Trophoblast cell (in vitro differentiated cells and primary cell): ENCODE results near the gene MCF2.
A peak's percentile ranks its signal among the peaks of the same experiment; 100 is the strongest.

ENCODE experiments used
- DNase-seq, 2 donors: peaks; one replicate each; pipeline ENCODE4 v3.0.0-alpha.2; 2016
- H2AFZ ChIP-seq: 2 replicates; pipeline ENCODE4 v1.6.1; 2013; ENCODE audit warnings: low read length, moderate library complexity, mild to moderate bottlenecking; ENCODE audit not compliant: insufficient read depth, poor library complexity
- H2AK5ac ChIP-seq: 2 replicates; pipeline ENCODE4 v1.6.1; 2013; ENCODE audit warnings: mild to moderate bottlenecking, low read length
- H2BK120ac ChIP-seq: 2 replicates; pipeline ENCODE4 v1.6.1; 2013; ENCODE audit warnings: low read length, mild to moderate bottlenecking, moderate library complexity; ENCODE audit not compliant: insufficient read depth, poor library complexity
- H2BK12ac ChIP-seq: 2 replicates; pipeline ENCODE4 v1.6.1; 2013; ENCODE audit warnings: mild to moderate bottlenecking, low read length, moderate library complexity
- H2BK5ac ChIP-seq: 2 replicates; pipeline ENCODE4 v1.6.1; 2013; ENCODE audit warnings: low read length, low read depth, moderate library complexity, mild to moderate bottlenecking; ENCODE audit not compliant: poor library complexity
- H3K14ac ChIP-seq: 2 replicates; pipeline ENCODE4 v1.6.1; 2013; ENCODE audit warnings: mild to moderate bottlenecking, low read length
- H3K18ac ChIP-seq: 2 replicates; pipeline ENCODE4 v1.6.1; 2013; ENCODE audit warnings: mild to moderate bottlenecking, low read length
- H3K23ac ChIP-seq: 2 replicates; pipeline ENCODE4 v1.6.1; 2013; ENCODE audit warnings: low read length
- H3K27ac ChIP-seq: 2 replicates; pipeline ENCODE4 v1.5.1; 2013; ENCODE audit warnings: low read depth, mild to moderate bottlenecking, inconsistent platforms, low read length, moderate library complexity
- H3K27me3 ChIP-seq: 2 replicates; pipeline ENCODE4 v1.6.1; 2013; ENCODE audit warnings: inconsistent platforms, mild to moderate bottlenecking, low read length, moderate library complexity; ENCODE audit not compliant: insufficient read depth
- H3K36me3 ChIP-seq, 2 experiments: 1 replicate in 1 of 2; 2 replicates in 1 of 2; pipeline ENCODE4 v1.6.1; 2013; ENCODE audit warnings: low read length in 2 of 2, mild to moderate bottlenecking in 2 of 2, moderate library complexity in 1 of 2; ENCODE audit not compliant: insufficient read depth in 2 of 2, control insufficient read depth in 1 of 2
- H3K4ac ChIP-seq: 2 replicates; pipeline ENCODE4 v1.6.1; 2013; ENCODE audit warnings: low read depth, mild to moderate bottlenecking, low read length, moderate library complexity
- H3K4me1 ChIP-seq, 2 experiments: 1 replicate in 1 of 2; 2 replicates in 1 of 2; pipeline ENCODE4 v1.6.1; 2013; ENCODE audit warnings: low read length in 2 of 2, mild to moderate bottlenecking in 2 of 2, moderate library complexity in 1 of 2; ENCODE audit not compliant: insufficient read depth in 2 of 2, control insufficient read depth in 1 of 2
- H3K4me2 ChIP-seq: 2 replicates; pipeline ENCODE4 v1.6.1; 2013; ENCODE audit warnings: inconsistent platforms, mild to moderate bottlenecking, low read length, moderate library complexity
- H3K4me3 ChIP-seq: 2 replicates; pipeline ENCODE4 v1.5.1; 2013; ENCODE audit warnings: mild to moderate bottlenecking, low read depth, low read length, inconsistent platforms
- H3K79me1 ChIP-seq: one replicate; pipeline ENCODE4 v1.6.1; 2013; ENCODE audit warnings: low read length
- H3K79me2 ChIP-seq: 2 replicates; pipeline ENCODE4 v1.6.1; 2013; ENCODE audit warnings: low read length, mild to moderate bottlenecking; ENCODE audit not compliant: control insufficient read depth, insufficient read depth, poor library complexity
- H3K9ac ChIP-seq: 2 replicates; pipeline ENCODE4 v1.6.1; 2013; ENCODE audit warnings: mild to moderate bottlenecking, low read length
- H3K9me3 ChIP-seq: 2 replicates; pipeline ENCODE4 v1.6.1; 2013; ENCODE audit warnings: low read depth, mild to moderate bottlenecking, control low read depth, inconsistent platforms, low read length; ENCODE audit not compliant: insufficient read depth
- H4K12ac ChIP-seq: 2 replicates; pipeline ENCODE4 v1.6.1; 2013; ENCODE audit warnings: low read depth, mild to moderate bottlenecking, low read length, moderate library complexity
- H4K8ac ChIP-seq: 2 replicates; pipeline ENCODE4 v1.6.1; 2013; ENCODE audit warnings: low read depth, mild to moderate bottlenecking, low read length, moderate library complexity
- H4K91ac ChIP-seq: one replicate; pipeline ENCODE4 v1.6.1; 2013; ENCODE audit warnings: low read depth, mild to moderate bottlenecking, low read length, moderate library complexity
- WGBS: extraction: QIAGEN DNeasy Blood & Tissue Kit; methylation state at CpG from one replicate; pipeline ENCODE4 v1.1.7; 2013; ENCODE audit warnings: missing lambda C conversion rate; ENCODE audit not compliant: insufficient read length, insufficient coverage; ENCODE audit errors: extremely low coverage; 5-methylcytosine and 5-hydroxymethylcytosine counted together

Gene MCF2

DNA sequence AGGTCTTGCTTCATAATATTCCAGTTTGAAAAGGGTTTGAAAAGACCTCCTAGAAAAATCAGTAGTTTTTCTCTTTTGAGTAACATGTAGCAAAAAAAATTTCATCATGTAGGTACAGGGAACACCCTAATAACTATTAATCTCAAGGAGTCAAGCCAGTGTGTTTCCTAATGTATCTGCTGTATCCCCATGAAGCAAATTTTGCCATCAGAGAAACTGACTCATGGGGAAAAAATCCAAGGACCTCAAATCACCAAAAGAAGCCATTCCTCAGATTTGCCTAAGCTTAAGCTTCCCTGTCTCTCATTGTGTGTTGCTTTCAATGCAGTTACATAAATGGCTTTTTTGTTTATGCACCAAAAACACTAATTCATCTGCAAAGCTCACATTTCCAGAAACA is 147.7 kb downstream of the MCF2 start:
- Histone ChIP-seq H3K4me1 (no peaks in the 10 kb centered on the region), H3K4me3 (no peak overlapping the region), H4K12ac (no peak overlapping the region), H3K27ac (no peak overlapping the region), H4K8ac (no peak overlapping the region), H3K14ac (no peak overlapping the region), H2BK5ac (no peak overlapping the region), H3K23ac (no peak overlapping the region), H3K79me1 (no peaks in the 10 kb centered on the region), H3K9me3 (no peaks in the 10 kb centered on the region), H2AFZ (no peak overlapping the region), H3K18ac (no peak overlapping the region), H2BK120ac (no peak overlapping the region), H3K79me2 (no peaks in the 10 kb centered on the region), H3K9ac (no peak overlapping the region), H3K4me2 (no peak overlapping the region), H2AK5ac (no peak overlapping the region), H2BK12ac (no peak overlapping the region), H3K36me3 (no peaks in the 10 kb centered on the region), H3K27me3 (no peaks in the 10 kb centered on the region), H4K91ac (no peak overlapping the region), H3K4ac (no peak overlapping the region)
- DNase-seq: peak in 1 of 2 donors; percentile 39

DNA sequence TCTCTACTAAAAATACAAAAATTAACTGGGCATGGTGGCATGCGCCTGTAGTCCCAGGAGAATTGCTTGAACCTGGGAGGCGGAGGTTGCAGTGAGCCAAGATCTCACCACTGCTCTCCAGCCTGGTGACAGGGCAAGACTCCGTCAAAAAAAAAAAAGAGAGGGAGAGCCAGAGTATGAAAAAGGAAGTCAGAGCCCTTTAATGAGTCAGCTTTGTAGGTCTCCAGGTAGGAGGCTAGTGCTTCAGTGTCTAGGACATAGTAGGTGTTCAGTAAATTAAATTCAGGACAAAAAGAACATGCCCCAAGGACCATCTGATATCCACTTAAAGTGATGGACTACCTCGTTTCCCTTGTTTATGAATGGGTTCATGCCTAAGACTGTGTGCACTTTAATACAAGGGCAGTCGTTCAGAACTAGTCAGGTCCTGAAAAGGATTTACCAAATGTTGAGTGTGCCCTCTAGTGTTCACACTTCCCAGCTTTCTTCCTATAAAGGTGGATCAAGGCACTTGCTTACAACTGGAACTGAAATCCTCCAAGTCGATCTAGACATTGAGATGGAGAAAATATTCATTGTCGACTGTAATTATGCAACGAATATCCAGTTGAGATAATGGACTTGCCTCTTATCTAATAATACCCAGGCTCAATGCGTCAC is 148.5 kb downstream of the MCF2 start:
- Histone ChIP-seq H3K4me2 (no peak overlapping the region), H4K91ac (no peak overlapping the region), H3K36me3 (no peaks in the 10 kb centered on the region), H4K8ac (no peak overlapping the region), H3K79me2 (no peaks in the 10 kb centered on the region), H2BK12ac (no peak overlapping the region), H2AK5ac (no peak overlapping the region), H3K27ac (no peak overlapping the region), H3K27me3 (no peaks in the 10 kb centered on the region), H3K14ac (no peak overlapping the region), H3K18ac (no peak overlapping the region), H2BK120ac (no peak overlapping the region), H3K79me1 (no peaks in the 10 kb centered on the region), H3K23ac (no peak overlapping the region), H2AFZ (no peak overlapping the region), H3K4me3 (no peak overlapping the region), H3K4ac (no peak overlapping the region), H4K12ac (no peak overlapping the region), H2BK5ac (no peak overlapping the region), H3K9ac (no peak overlapping the region), H3K4me1 (no peaks in the 10 kb centered on the region), H3K9me3 (no peaks in the 10 kb centered on the region)
- DNase-seq: peak; percentile 20 to 64
- WGBS: no CpG with 5 or more reads among the region's 9 CpGs

DNA sequence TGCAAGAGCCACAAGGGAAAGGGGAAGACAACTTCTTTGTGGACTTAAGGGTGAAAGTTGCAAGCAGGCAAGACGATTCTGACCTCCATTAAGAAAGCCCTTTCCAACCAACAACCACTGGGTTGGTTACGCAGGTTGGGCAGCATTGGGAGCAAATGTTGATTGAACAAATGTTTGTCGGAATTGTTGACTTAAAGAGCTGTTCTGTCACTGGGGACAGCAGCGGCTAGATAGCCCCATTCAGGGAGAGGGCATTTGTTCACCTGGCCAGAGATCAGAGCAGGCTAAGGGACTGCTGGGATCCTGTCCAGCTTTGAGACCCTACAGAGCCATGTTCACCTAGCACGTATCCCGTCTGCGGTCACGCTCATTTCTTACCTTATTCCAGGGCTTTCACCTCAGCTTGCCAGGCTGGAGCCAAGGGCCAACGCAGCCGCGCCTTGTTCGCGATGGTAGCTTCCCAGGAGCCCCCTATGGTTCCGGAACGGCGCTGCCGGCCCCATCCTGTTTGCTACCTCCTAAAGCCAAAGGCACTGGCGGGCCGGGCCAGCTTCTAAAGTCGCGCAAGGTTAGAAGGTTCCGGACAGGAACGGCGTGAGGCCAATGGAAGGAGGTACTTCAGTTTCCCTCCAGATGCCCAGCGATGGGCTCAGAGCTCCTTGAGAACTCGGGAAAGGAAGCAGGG is 152.8 kb downstream of the MCF2 start:
- Histone ChIP-seq H3K4me3 (no peak overlapping the region), H3K9ac (no peak overlapping the region), H4K12ac (peak overlapping the region; percentile 43), H2AK5ac (no peak overlapping the region), H3K4ac (no peak overlapping the region), H2AFZ (no peak overlapping the region), H3K36me3 (no peaks in the 10 kb centered on the region), H3K4me2 (no peak overlapping the region), H3K18ac (no peak overlapping the region), H3K14ac (no peak overlapping the region), H3K9me3 (no peaks in the 10 kb centered on the region), H4K8ac (no peak overlapping the region), H3K27me3 (no peaks in the 10 kb centered on the region), H3K27ac (no peak overlapping the region), H2BK5ac (no peak overlapping the region), H2BK12ac (no peak overlapping the region), H3K23ac (no peak overlapping the region), H3K79me1 (no peaks in the 10 kb centered on the region), H3K4me1 (no peaks in the 10 kb centered on the region), H4K91ac (no peak overlapping the region), H2BK120ac (no peak overlapping the region), H3K79me2 (no peaks in the 10 kb centered on the region)
- WGBS: no CpG with 5 or more reads among the region's 26 CpGs
- no peak for DNase-seq

DNA sequence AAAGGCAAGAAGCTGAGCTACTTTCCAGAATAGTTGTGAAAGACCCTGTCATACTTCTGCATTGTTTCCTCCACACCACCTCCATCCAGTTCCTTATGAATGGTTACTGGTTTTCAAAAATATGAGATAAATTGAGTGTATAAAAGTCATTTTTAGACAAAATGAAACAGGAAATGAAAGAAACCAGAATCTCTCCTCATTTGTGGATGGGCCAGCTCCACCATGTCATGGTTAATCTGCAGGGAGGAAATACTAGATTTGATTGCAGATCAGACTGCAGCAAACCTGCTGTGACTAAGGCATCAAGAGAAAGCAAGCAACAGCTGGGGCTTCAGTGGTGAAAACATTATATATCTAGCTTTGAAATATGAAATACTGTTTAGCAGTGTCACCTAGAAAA is 153.6 kb downstream of the MCF2 start:
- H4K8ac ChIP-seq: no peak overlapping the region
- no peak overlapping the region for H3K9ac ChIP-seq
- no peaks in the 10 kb centered on the region for H3K27me3 ChIP-seq
- no peaks in the 10 kb centered on the region for H3K79me2 ChIP-seq
- no peak overlapping the region for H3K4me2 ChIP-seq
- no peak overlapping the region for H3K14ac ChIP-seq
- H4K12ac ChIP-seq: no peak overlapping the region
- H2BK12ac ChIP-seq: no peak overlapping the region
- H3K18ac ChIP-seq: no peak overlapping the region
- no peaks in the 10 kb centered on the region for H3K9me3 ChIP-seq
- H3K4me1 ChIP-seq: no peaks in the 10 kb centered on the region
- no peak overlapping the region for H4K91ac ChIP-seq
- H3K27ac ChIP-seq: no peak overlapping the region
- no peak overlapping the region for H3K23ac ChIP-seq
- H2BK120ac ChIP-seq: no peak overlapping the region
- no peak overlapping the region for H3K4ac ChIP-seq
- no peak overlapping the region for H2BK5ac ChIP-seq
- DNase-seq: no peak
- H3K36me3 ChIP-seq: no peaks in the 10 kb centered on the region
- no peak overlapping the region for H2AFZ ChIP-seq
- H3K4me3 ChIP-seq: no peak overlapping the region
- no peak overlapping the region for H2AK5ac ChIP-seq
- H3K79me1 ChIP-seq: no peaks in the 10 kb centered on the region
